Lower lobe of right lung (tissue), 2 donors: ENCODE data around the gene SEC31A. TPM values are rescaled to one million over a fixed set of nuclear protein-coding genes. Genes with fewer than 3 reads are reported as not detected.
A peak's percentile ranks its signal among the peaks of the same experiment; 100 is the strongest.

ENCODE experiments used
- ATAC-seq, 2 donors: fragments of 200-7000 bp; cut with Tn5 transposase; one replicate each; pipeline ENCODE4 v1.9.1; 2020 to 2022; ENCODE audit warnings: mild to moderate bottlenecking in 2 of 2, moderate library complexity in 2 of 2
- DNase-seq: peaks from one replicate; pipeline ENCODE4 v3.0.0-alpha.2; 2020
- H3K27ac ChIP-seq: fragments of 200-600 bp; one replicate; pipeline ENCODE4 v1.8.0; 2022
- H3K27me3 ChIP-seq: fragments of 200-600 bp; one replicate; pipeline ENCODE4 v1.8.0; 2022; ENCODE audit warnings: low read depth
- H3K36me3 ChIP-seq: fragments of 200-600 bp; one replicate; pipeline ENCODE4 v1.8.0; 2022; ENCODE audit warnings: mild to moderate bottlenecking
- H3K4me1 ChIP-seq: fragments of 200-600 bp; one replicate; pipeline ENCODE4 v1.8.0; 2022
- H3K4me3 ChIP-seq: fragments of 200-600 bp; one replicate; pipeline ENCODE4 v1.8.0; 2022; ENCODE audit warnings: mild to moderate bottlenecking
- H3K9me3 ChIP-seq: fragments of 200-600 bp; one replicate; pipeline ENCODE4 v1.8.0; 2022
- intact Hi-C: fragments of 100-400 bp; cut with DNase I; formaldehyde crosslinking; loops from one replicate; pipeline ENCODE4 v1.11.0; 2022
- total RNA-seq: library from RNA; stranded (reverse); fragmentation: NEBNext Ultra II Directional; extraction: Animal tissue kit (Norgen Biotek cat#: 25700); gene quantifications from one replicate; pipeline ENCODE4 v1.2.1, GENCODE V29; 2021
- TF ChIP-seq, protein P1 (sequence below): fragments of 200-600 bp; IDR thresholded peaks from one replicate; pipeline ENCODE4 v1.8.0; 2022; ENCODE audit warnings: antibody characterized with exemption, mild to moderate bottlenecking
- donor health status: DM: no; HTN: yes; CAD: no; lungs with severe emphysema.

The SEC31A gene
- total RNA-seq, 1 donor from 2014 or later = 183 TPM

GRCh38 chr4:82780752-82781231 is 110.2 kb downstream of the SEC31A start:
- DNase-seq = peak; percentile 81

DNA sequence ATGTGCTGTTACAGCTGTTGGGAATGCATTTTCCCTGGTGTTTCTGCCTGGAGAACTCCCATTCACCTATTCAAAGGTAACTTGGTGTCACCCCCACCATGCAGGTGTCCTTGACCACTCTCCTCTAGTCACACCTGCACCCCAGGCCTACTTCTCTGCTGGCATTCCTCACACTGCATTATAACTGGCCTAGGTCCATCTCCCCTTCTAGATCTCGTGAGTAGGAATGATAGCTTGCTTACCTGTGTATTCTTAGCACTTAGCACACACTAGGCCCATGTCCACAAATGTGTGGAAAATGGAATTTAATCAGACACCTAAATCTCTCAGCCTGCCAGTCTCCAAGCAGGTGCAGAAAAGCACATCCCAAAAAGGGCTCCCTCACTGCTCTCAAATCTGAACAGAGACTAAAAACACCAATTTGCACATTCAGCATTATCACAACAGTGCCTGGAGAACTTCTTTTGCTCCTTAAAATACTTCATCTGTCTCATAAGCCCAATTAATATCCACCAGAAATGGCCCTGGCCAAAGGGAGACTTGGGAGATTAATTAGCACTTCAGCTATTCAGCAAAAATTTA is 110.7 kb downstream of the SEC31A start:
- ATAC-seq (no peak), DNase-seq (no peak)
- no peak overlapping the region for H3K4me3 ChIP-seq
- no peaks in the 10 kb centered on the region for H3K27me3 ChIP-seq
- TF ChIP-seq, protein P1, sequence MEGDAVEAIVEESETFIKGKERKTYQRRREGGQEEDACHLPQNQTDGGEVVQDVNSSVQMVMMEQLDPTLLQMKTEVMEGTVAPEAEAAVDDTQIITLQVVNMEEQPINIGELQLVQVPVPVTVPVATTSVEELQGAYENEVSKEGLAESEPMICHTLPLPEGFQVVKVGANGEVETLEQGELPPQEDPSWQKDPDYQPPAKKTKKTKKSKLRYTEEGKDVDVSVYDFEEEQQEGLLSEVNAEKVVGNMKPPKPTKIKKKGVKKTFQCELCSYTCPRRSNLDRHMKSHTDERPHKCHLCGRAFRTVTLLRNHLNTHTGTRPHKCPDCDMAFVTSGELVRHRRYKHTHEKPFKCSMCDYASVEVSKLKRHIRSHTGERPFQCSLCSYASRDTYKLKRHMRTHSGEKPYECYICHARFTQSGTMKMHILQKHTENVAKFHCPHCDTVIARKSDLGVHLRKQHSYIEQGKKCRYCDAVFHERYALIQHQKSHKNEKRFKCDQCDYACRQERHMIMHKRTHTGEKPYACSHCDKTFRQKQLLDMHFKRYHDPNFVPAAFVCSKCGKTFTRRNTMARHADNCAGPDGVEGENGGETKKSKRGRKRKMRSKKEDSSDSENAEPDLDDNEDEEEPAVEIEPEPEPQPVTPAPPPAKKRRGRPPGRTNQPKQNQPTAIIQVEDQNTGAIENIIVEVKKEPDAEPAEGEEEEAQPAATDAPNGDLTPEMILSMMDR = no peak
- H3K9me3 ChIP-seq = no peaks in the 10 kb centered on the region
- peaks cover 10% of the 10 kb centered on the region for H3K4me1 ChIP-seq
- intact Hi-C loops = no loop called here
- peak overlapping the region; percentile 44 for H3K27ac ChIP-seq
- no peaks in the 10 kb centered on the region for H3K36me3 ChIP-seq

More at GRCh38 chr4:82780752-82781231, 110.2 kb downstream of the SEC31A start:
- Histone ChIP-seq H3K4me1 (peaks cover 16% of the 10 kb centered on the region), H3K9me3 (no peaks in the 10 kb centered on the region), H3K4me3 (no peak overlapping the region), H3K36me3 (no peaks in the 10 kb centered on the region), H3K27me3 (no peaks in the 10 kb centered on the region), H3K27ac (peak overlapping the region; percentile 44)
- peak in 1 of 2 donors; percentile 32 for ATAC-seq
- TF ChIP-seq, protein P1 = no peak
- intact Hi-C loops = no loop called here

DNA sequence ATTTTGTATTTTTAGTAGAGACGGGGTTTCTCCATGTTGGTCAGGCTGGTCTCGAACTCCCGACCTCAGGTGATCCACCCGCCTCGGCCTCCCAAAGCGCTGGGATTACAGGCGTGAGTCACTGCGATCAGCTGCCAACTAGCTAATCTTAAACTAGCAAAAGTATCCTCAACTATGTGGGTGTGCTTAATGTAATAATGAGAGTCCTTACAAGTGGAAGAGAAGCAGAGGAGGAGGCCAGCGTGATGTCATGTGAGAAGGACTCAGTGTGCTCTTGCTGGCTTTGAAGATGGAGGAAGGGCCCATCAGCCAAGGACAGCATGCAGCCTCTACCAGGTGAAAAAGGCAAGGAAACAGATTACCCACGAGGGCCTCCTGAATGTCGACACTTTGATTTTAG is 111.9 kb downstream of the SEC31A start:
- H3K4me1 ChIP-seq = peaks cover 6% of the 10 kb centered on the region

DNA sequence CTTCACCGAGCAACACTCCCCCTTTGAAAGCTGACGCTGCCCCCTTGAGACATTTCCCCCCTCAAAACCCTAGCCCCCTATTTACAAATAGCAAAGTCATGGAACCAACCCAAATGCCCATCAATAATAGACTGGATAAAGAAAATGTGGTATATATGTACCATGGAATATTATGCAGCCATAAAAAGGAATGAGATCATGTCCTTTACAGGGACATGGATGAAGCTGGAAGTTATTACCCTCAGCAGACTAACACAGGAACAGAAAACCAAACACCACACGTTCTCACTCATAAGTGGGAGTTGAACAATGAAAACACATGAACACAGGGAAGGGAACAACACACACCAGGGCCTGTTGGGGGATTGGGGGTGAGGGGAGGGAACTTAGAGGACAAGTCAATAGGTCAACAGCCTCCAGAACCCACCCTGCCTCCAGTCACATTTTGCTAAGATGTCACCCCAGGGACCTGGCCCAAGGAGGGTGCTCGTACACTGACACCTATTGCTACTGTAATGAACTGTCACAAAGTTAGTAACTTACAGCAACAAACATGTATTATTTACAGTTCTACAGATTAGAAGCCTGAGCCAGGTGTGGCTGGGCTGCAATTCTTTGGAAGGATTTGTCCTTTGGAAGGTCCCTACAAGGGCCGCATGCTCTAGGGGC is 113.0 kb downstream of the SEC31A start:
- H3K36me3 ChIP-seq = no peaks in the 10 kb centered on the region
- TF ChIP-seq, protein P1 = no peak
- DNase-seq = no peak
- no peaks in the 10 kb centered on the region for H3K9me3 ChIP-seq
- ATAC-seq = no peak
- no peaks in the 10 kb centered on the region for H3K27me3 ChIP-seq
- peaks cover 6% of the 10 kb centered on the region for H3K4me1 ChIP-seq
- H3K27ac ChIP-seq = peak overlapping the region; percentile 51
- intact Hi-C loops = no loop called here
- H3K4me3 ChIP-seq = no peak overlapping the region

More for the DNA sequence above, 111.9 kb downstream of the SEC31A start:
- intact Hi-C loops = no loop called here
- Histone ChIP-seq H3K9me3 (no peaks in the 10 kb centered on the region), H3K4me3 (no peak overlapping the region), H3K27me3 (no peaks in the 10 kb centered on the region), H3K27ac (no peak overlapping the region), H3K36me3 (no peaks in the 10 kb centered on the region)
- DNase-seq (no peak), ATAC-seq (peak; percentile 18 to 45)
- TF ChIP-seq, protein P1 = no peak

DNA sequence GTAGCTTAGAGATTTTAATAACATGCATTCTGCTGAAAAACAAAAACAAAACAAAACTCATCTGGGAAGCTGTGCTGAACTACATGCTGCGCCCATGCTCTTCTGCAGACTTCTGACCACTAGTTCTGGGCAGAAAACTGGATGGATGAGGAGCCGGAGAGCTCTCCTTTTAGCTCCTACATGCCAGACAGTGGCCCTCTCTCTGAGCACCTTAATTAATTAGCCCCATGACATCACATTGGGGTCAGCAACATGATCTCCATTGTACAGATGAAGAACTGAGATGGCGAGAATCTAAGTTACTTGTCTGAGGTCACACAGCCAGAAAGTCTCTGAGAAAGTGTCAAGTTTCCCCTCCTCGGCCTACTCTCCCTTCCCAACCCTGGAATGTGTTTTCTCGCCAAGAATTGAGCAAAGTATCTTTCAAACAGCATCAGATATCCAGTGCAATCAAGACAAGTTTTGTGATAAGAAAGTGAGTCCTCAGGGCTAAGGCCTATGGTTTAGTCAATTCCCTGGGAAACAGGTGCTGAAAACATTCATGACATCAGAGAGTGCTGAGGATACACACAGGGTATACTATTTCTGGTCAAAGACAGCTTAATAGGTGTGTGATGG is 113.9 kb downstream of the SEC31A start:
- no peaks in the 10 kb centered on the region for H3K9me3 ChIP-seq
- peak; percentile 58 to 73 for ATAC-seq
- H3K4me1 ChIP-seq = peaks cover 6% of the 10 kb centered on the region
- TF ChIP-seq, protein P1 = no peak
- H3K27me3 ChIP-seq = no peaks in the 10 kb centered on the region
- intact Hi-C loops = no loop called here
- no peak for DNase-seq
- no peak overlapping the region for H3K4me3 ChIP-seq
- H3K27ac ChIP-seq = peak overlapping the region; percentile 51
- no peaks in the 10 kb centered on the region for H3K36me3 ChIP-seq
